Measurements from ENCODE around the gene ISCU.

DNA sequence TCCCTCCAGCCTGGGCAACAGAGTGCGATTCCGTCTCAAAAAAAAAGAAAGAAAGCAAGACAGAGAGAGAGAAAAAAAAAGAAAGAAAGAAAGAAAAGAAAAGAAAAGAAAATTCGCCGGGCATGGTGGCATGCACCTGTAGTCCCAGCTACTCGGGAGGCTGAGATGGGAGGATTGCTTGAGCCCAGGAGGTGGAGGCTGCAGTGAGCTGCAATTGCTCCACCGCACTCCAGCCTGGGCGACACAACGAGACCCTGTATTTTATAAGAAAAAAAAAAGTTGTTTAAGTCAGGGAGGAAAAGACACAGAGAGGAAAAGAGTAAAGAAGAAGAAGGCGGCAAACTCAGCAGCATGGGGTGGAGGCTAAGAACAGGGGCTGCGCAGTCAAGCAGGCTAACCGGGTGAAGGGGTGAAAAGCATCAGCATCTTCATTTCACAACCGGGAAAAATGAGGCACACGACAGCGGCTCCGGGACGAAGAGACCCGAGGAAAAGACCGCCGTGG lies 47.9 kb upstream of the ISCU start:
- TF ChIP-seq, protein P1, sequence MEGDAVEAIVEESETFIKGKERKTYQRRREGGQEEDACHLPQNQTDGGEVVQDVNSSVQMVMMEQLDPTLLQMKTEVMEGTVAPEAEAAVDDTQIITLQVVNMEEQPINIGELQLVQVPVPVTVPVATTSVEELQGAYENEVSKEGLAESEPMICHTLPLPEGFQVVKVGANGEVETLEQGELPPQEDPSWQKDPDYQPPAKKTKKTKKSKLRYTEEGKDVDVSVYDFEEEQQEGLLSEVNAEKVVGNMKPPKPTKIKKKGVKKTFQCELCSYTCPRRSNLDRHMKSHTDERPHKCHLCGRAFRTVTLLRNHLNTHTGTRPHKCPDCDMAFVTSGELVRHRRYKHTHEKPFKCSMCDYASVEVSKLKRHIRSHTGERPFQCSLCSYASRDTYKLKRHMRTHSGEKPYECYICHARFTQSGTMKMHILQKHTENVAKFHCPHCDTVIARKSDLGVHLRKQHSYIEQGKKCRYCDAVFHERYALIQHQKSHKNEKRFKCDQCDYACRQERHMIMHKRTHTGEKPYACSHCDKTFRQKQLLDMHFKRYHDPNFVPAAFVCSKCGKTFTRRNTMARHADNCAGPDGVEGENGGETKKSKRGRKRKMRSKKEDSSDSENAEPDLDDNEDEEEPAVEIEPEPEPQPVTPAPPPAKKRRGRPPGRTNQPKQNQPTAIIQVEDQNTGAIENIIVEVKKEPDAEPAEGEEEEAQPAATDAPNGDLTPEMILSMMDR (IDR thresholded peaks at IDR 0.05; ENCODE audit: insufficient read depth, low read length, poor library complexity, severe bottlenecking), result no peak
- no peak for TF ChIP-seq EZH2phosphoT487 (conservative IDR thresholded peaks at IDR 0.05; ENCODE audit: low read length)
